ENCODE measurements around the gene TTC27.

GRCh38 chr2:32666704-32667103 lies 38.9 kb downstream of the TTC27 start:
- TF ChIP-seq CTCF (conservative IDR thresholded peaks at IDR 0.05 in 1 of 2, IDR thresholded peaks at IDR 0.05 in 1 of 2; ENCODE audit: extremely low read depth in 1 of 2, insufficient read depth in 1 of 2, low read depth in 1 of 2, low read length in 2 of 2) (no peak), EZH2 (IDR thresholded peaks at IDR 0.05; ENCODE audit: borderline replicate concordance, low read length) (no peak)
